ENCODE data around the gene HSPG2. TPM values are rescaled to one million over a fixed set of nuclear protein-coding genes. Genes with fewer than 3 reads are reported as not detected.

Gene HSPG2
- total and polyA plus RNA-seq, 2 of the 8 experiments (the other 6 are each of a cell fraction or from before 2014, with no cell fraction given), result 17.8 to 111 TPM

DNA sequence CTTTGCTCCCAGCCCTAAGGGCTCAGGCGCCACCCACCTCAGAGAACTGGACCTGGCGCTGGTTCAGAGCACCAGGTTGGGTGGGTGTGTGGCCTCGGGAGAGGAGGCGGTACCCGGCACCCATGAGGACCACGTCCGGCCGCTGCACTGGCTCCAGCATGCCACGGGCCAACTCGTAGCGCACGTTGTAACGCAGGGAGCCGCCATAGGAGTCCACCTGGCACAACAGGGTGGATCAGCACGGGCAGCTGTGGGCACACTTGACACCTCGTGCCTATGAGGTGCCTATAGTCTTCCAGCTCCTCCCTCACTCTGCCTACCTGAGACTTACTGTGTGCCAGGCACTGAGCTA lies 56.5 kb downstream of the HSPG2 start:
- Histone ChIP-seq H3K36me3 (ENCODE audit: control insufficient read depth in 2 of 4, insufficient read depth in 4 of 4, low read length in 3 of 4) (peaks cover 9 to 62% (median 44%) of the 10 kb centered on the region in 4 experiments), H3K9ac (replicated peaks in 1 of 4; ENCODE audit: extremely low read depth in 1 of 4, low read depth in 3 of 4, low read length in 3 of 4) (no peak overlapping the region), H3K4me1 (replicated peaks in 1 of 4; ENCODE audit: control insufficient read depth in 3 of 4, insufficient read depth in 4 of 4, low read length in 3 of 4) (no peaks in the 10 kb centered on the region), H3K23ac (ENCODE audit: insufficient read length) (no peak overlapping the region), H3K4me3 (ENCODE audit: extremely low read depth in 1 of 4, insufficient read depth in 2 of 4, low read depth in 3 of 4, low read length in 4 of 4) (no peak overlapping the region), H4K91ac (replicated peaks; ENCODE audit: insufficient read length, low read length) (no peak overlapping the region), H3K14ac (ENCODE audit: insufficient read length) (no peak overlapping the region), H2AFZ (ENCODE audit: low read length) (no peak overlapping the region), H4K20me1 (replicated peaks in 1 of 2; ENCODE audit: control insufficient read depth in 1 of 2, insufficient read depth in 2 of 2, low read length in 2 of 2) (peaks cover 0 to 3% of the 10 kb centered on the region in 2 experiments), H3K27me3 (replicated peaks in 1 of 4; ENCODE audit: control insufficient read depth in 3 of 4, extremely low read depth in 1 of 4, insufficient read depth in 3 of 4, low read length in 3 of 4) (no peaks in the 10 kb centered on the region), H4K5ac (ENCODE audit: insufficient read length, low read depth, low read length) (no peak overlapping the region), H2BK20ac (ENCODE audit: low read length) (no peak overlapping the region), H3K79me1 (ENCODE audit: low read depth, low read length) (no peaks in the 10 kb centered on the region), H3K27ac (ENCODE audit: low read depth, low read length) (no peak overlapping the region), H3K79me2 (ENCODE audit: control insufficient read depth in 1 of 2, insufficient read depth in 2 of 2, low read length in 2 of 2) (no peaks in the 10 kb centered on the region), H3K4ac (replicated peaks; ENCODE audit: insufficient read length, low read depth, low read length) (no peak overlapping the region), H3K23me2 (ENCODE audit: low read depth, low read length) (0 out of 2 replicates have a peak, but pooled peaks cover 2% of the 10 kb centered on the region), H3K18ac (ENCODE audit: extremely low read depth, low read length) (no peak overlapping the region), H3K4me2 (ENCODE audit: insufficient read depth in 1 of 2, low read depth in 2 of 2, low read length in 2 of 2) (no peak overlapping the region), H2BK120ac (replicated peaks; ENCODE audit: low read depth, low read length) (no peak overlapping the region), H3K56ac (replicated peaks; ENCODE audit: insufficient read length, low read depth, low read length) (no peak overlapping the region), H2BK15ac (ENCODE audit: low read length) (no peak overlapping the region), H3K9me3 (ENCODE audit: insufficient read depth in 2 of 2, low read depth in 1 of 2, low read length in 1 of 2) (no peaks in the 10 kb centered on the region), H2BK5ac (ENCODE audit: low read depth, low read length) (no peak overlapping the region), H2BK12ac (ENCODE audit: low read depth, low read length) (no peak overlapping the region), H2AK5ac (ENCODE audit: low read depth, low read length) (no peak overlapping the region), H4K8ac (ENCODE audit: extremely low read depth, insufficient read depth, low read length) (no peak overlapping the region)
- WGBS, 2 experiments (ENCODE audit: extremely low coverage in 1 of 2, insufficient coverage in 1 of 2, insufficient read length in 1 of 2, insufficient replicate concordance in 2 of 2, low coverage in 1 of 2, low lambda C conversion rate in 2 of 2, missing lambda C conversion rate in 1 of 2), result 96% methylated on average over 16 of the region's 16 CpGs; no CpG with 5 or more reads in 1 of the 2 experiments
- FAIRE-seq, result no peak
- ChIA-PET POLR2A (ENCODE audit: partially characterized antibody) (interaction anchor here (0.7 to 1.3 kb wide), 2 partner anchors 69 to 78 kb away, joined by 3 to 4 read pairs; partner anchors contain the start of gene LDLRAD2), CTCF (ENCODE audit: partially characterized antibody) (interaction anchor here (1.5 kb wide), 1 partner anchor 54 kb away, joined by 3 read pairs; no protein-coding TSS in a partner anchor)
- no peak for DNase-seq (ENCODE audit: low read depth in 1 of 2, low spot score in 2 of 2)
- TF ChIP-seq SAP30 (IDR thresholded peaks at IDR 0.05; ENCODE audit: insufficient read depth, insufficient replicate concordance, low read length), result no peak
- no peak for TF ChIP-seq SIN3A (conservative IDR thresholded peaks at IDR 0.05 in 1 of 2, IDR thresholded peaks at IDR 0.05 in 1 of 2; ENCODE audit: low read depth in 1 of 2, low read length in 2 of 2)
- TF ChIP-seq, protein P1, sequence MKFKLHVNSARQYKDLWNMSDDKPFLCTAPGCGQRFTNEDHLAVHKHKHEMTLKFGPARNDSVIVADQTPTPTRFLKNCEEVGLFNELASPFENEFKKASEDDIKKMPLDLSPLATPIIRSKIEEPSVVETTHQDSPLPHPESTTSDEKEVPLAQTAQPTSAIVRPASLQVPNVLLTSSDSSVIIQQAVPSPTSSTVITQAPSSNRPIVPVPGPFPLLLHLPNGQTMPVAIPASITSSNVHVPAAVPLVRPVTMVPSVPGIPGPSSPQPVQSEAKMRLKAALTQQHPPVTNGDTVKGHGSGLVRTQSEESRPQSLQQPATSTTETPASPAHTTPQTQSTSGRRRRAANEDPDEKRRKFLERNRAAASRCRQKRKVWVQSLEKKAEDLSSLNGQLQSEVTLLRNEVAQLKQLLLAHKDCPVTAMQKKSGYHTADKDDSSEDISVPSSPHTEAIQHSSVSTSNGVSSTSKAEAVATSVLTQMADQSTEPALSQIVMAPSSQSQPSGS (IDR thresholded peaks at IDR 0.05; ENCODE audit: low read length), result no peak
- no peak for TF ChIP-seq RBBP5 (IDR thresholded peaks at IDR 0.05; ENCODE audit: borderline replicate concordance, low read depth, low read length)
- TF ChIP-seq CBX5 (IDR thresholded peaks at IDR 0.05; ENCODE audit: low read depth, low read length), result no peak
- TF ChIP-seq ASH2L (IDR thresholded peaks at IDR 0.05; ENCODE audit: low read length), result no peak
- TF ChIP-seq, protein P2, sequence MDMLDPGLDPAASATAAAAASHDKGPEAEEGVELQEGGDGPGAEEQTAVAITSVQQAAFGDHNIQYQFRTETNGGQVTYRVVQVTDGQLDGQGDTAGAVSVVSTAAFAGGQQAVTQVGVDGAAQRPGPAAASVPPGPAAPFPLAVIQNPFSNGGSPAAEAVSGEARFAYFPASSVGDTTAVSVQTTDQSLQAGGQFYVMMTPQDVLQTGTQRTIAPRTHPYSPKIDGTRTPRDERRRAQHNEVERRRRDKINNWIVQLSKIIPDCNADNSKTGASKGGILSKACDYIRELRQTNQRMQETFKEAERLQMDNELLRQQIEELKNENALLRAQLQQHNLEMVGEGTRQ (IDR thresholded peaks at IDR 0.05; ENCODE audit: low read length), result no peak
